ENCODE results near the gene TUT7. TPM values are rescaled to one million over a fixed set of nuclear protein-coding genes. Genes with fewer than 3 reads are reported as not detected.
"Not testable (repeated sequence)": the region's sequence is repeated elsewhere in the genome, so short reads cannot be mapped to it uniquely, and the experiment has no call there.

Gene TUT7
- polyA plus RNA-seq, 1 experiment: 31.8 TPM

DNA sequence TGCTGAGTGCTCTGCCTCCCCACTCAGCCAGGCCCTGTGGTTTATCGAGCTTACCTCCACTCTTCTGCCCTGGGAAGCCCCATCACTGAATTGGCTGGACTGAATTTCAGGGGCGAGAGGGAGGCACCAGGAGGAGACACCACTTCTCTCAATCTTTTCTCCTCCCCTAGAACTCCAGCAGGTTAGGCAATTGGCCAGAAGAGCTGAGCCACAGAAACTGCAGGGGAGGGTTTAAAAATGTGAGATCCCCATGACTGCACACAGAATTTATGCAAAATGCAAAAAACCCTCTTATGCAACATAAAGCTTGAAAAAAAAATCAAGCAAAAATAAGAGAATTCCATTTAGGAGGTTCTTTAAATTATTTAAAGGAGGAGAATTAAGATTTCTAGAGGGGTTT is 29.9 kb downstream of the TUT7 start:
- no peaks in the 10 kb centered on the region for H3K9me3 ChIP-seq (ENCODE audit: control insufficient read depth, insufficient read depth, low read length)
- CTCF ChIA-PET: interaction anchor here (1.9 kb wide), 1 partner anchor 38 kb away, joined by 5 read pairs; no protein-coding TSS in a partner anchor
- POLR2A ChIA-PET: interaction anchor here (0.5 kb wide), 1 partner anchor 31 kb away, joined by 4 read pairs; no protein-coding TSS in a partner anchor
- peak; percentile 10 for DNase-seq (ENCODE audit: low read depth, low spot score)
- TF ChIP-seq, protein P1, sequence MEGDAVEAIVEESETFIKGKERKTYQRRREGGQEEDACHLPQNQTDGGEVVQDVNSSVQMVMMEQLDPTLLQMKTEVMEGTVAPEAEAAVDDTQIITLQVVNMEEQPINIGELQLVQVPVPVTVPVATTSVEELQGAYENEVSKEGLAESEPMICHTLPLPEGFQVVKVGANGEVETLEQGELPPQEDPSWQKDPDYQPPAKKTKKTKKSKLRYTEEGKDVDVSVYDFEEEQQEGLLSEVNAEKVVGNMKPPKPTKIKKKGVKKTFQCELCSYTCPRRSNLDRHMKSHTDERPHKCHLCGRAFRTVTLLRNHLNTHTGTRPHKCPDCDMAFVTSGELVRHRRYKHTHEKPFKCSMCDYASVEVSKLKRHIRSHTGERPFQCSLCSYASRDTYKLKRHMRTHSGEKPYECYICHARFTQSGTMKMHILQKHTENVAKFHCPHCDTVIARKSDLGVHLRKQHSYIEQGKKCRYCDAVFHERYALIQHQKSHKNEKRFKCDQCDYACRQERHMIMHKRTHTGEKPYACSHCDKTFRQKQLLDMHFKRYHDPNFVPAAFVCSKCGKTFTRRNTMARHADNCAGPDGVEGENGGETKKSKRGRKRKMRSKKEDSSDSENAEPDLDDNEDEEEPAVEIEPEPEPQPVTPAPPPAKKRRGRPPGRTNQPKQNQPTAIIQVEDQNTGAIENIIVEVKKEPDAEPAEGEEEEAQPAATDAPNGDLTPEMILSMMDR (IDR thresholded peaks at IDR 0.05; ENCODE audit: low read depth, low read length): no peak
- H3K4me3 ChIP-seq (ENCODE audit: low read depth, low read length): no peak overlapping the region
- no peak overlapping the region for H3K27ac ChIP-seq (ENCODE audit: low read depth, low read length)
- no peaks in the 10 kb centered on the region for H3K27me3 ChIP-seq (ENCODE audit: control insufficient read depth, insufficient read depth, low read length)

GRCh38 chr9:86322973-86323644 is 31.1 kb downstream of the TUT7 start:
- POLR2A ChIA-PET: no interaction called here
- TF ChIP-seq, protein P1 (IDR thresholded peaks at IDR 0.05; ENCODE audit: low read depth, low read length): no peak
- CTCF ChIA-PET: interaction anchor here (0.6 to 1.9 kb wide), 3 partner anchors 36 to 1000 kb away, joined by 3 to 8 read pairs (median 5); no protein-coding TSS in a partner anchor
- Histone ChIP-seq H3K27ac (ENCODE audit: low read depth, low read length) (peak overlapping the region; percentile 58), H3K9me3 (ENCODE audit: control insufficient read depth, insufficient read depth, low read length) (no peaks in the 10 kb centered on the region), H3K27me3 (ENCODE audit: control insufficient read depth, insufficient read depth, low read length) (no peaks in the 10 kb centered on the region), H3K4me3 (ENCODE audit: low read depth, low read length) (no peak overlapping the region)
- peak; percentile 16 for DNase-seq (ENCODE audit: low read depth, low spot score)

GRCh38 chr9:86321373-86321772 is 32.8 kb downstream of the TUT7 start:
- peak overlapping the region; percentile 47 for H3K27ac ChIP-seq (ENCODE audit: low read depth, low read length)
- peak; percentile 49 for DNase-seq (ENCODE audit: low read depth, low spot score)
- TF ChIP-seq, protein P1 (IDR thresholded peaks at IDR 0.05; ENCODE audit: low read depth, low read length): no peak
- ChIA-PET CTCF (interaction anchor here (1.6 kb wide), 1 partner anchor 93 kb away, joined by 8 read pairs; no protein-coding TSS in a partner anchor), POLR2A (interaction anchor here (0.7 to 1.2 kb wide), 2 partner anchors 84 to 502 kb away, joined by 4 to 7 read pairs; no protein-coding TSS in a partner anchor)
- H3K27me3 ChIP-seq (ENCODE audit: control insufficient read depth, insufficient read depth, low read length): no peaks in the 10 kb centered on the region
- H3K4me3 ChIP-seq (ENCODE audit: low read depth, low read length): no peak overlapping the region
- H3K9me3 ChIP-seq (ENCODE audit: control insufficient read depth, insufficient read depth, low read length): no peaks in the 10 kb centered on the region

GRCh38 chr9:86318187-86318586 is 36.0 kb downstream of the TUT7 start:
- ChIA-PET CTCF (no interaction called here), POLR2A (no interaction called here)
- DNase-seq (ENCODE audit: low read depth, low spot score): no peak
- Histone ChIP-seq H3K9me3 (ENCODE audit: control insufficient read depth, insufficient read depth, low read length) (no peaks in the 10 kb centered on the region), H3K4me3 (ENCODE audit: low read depth, low read length) (no peak overlapping the region), H3K27me3 (ENCODE audit: control insufficient read depth, insufficient read depth, low read length) (no peaks in the 10 kb centered on the region), H3K27ac (ENCODE audit: low read depth, low read length) (no peak overlapping the region)
- TF ChIP-seq, protein P1 (IDR thresholded peaks at IDR 0.05; ENCODE audit: low read depth, low read length): no peak

DNA sequence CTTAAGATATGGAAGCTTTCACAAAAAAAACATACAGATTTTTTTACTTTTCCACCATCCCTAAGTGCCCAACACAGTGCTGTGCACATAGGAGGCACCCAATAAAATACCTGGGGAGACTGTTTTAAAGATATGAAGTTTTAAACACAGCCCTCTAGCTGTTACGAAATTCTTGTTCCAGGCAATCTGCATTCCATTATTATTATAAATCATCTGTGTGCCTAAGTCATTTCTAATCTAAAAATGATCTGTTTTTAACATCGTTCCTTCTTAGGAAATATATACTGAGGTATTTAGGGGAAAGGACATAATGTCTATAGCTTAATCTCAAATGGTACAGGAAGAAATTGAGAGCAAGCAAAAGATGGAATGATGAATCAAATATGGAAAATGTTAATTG is 39.1 kb downstream of the TUT7 start:
- no peak overlapping the region for H3K27ac ChIP-seq (ENCODE audit: low read depth, low read length)
- TF ChIP-seq, protein P1 (IDR thresholded peaks at IDR 0.05; ENCODE audit: low read depth, low read length): no peak
- no peaks in the 10 kb centered on the region for H3K9me3 ChIP-seq (ENCODE audit: control insufficient read depth, insufficient read depth, low read length)
- no peak overlapping the region for H3K4me3 ChIP-seq (ENCODE audit: low read depth, low read length)
- CTCF ChIA-PET: interaction anchor here (0.7 to 0.8 kb wide), 2 partner anchors 9 to 100 kb away, joined by 3 read pairs; no protein-coding TSS in a partner anchor
- H3K27me3 ChIP-seq (ENCODE audit: control insufficient read depth, insufficient read depth, low read length): no peaks in the 10 kb centered on the region
- POLR2A ChIA-PET: no interaction called here
- DNase-seq (ENCODE audit: low read depth, low spot score): no peak

- CTCF ChIA-PET; H3K4me3 ChIP-seq (ENCODE audit: low read depth, low read length); H3K9me3 ChIP-seq (ENCODE audit: control insufficient read depth, insufficient read depth, low read length); H3K27me3 ChIP-seq (ENCODE audit: control insufficient read depth, insufficient read depth, low read length); H3K27ac ChIP-seq (ENCODE audit: low read depth, low read length); DNase-seq (ENCODE audit: low read depth, low spot score); POLR2A ChIA-PET: not testable (repeated sequence)
Measured at GRCh38 chr9:86312959-86313358, 41.3 kb downstream of the TUT7 start.
